Superior temporal gyrus (tissue), 1 donor: ENCODE data around the gene CHST7.
"Not testable (repeated sequence)": the region's sequence is repeated elsewhere in the genome, so short reads cannot be mapped to it uniquely, and the experiment has no call there.

Source experiments
- DNase-seq: peaks from one replicate; pipeline ENCODE4 v3.0.0-alpha.2; 2016; ENCODE audit errors: extremely low spot score

The CHST7 gene, protein sequence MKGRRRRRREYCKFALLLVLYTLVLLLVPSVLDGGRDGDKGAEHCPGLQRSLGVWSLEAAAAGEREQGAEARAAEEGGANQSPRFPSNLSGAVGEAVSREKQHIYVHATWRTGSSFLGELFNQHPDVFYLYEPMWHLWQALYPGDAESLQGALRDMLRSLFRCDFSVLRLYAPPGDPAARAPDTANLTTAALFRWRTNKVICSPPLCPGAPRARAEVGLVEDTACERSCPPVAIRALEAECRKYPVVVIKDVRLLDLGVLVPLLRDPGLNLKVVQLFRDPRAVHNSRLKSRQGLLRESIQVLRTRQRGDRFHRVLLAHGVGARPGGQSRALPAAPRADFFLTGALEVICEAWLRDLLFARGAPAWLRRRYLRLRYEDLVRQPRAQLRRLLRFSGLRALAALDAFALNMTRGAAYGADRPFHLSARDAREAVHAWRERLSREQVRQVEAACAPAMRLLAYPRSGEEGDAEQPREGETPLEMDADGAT

DNA sequence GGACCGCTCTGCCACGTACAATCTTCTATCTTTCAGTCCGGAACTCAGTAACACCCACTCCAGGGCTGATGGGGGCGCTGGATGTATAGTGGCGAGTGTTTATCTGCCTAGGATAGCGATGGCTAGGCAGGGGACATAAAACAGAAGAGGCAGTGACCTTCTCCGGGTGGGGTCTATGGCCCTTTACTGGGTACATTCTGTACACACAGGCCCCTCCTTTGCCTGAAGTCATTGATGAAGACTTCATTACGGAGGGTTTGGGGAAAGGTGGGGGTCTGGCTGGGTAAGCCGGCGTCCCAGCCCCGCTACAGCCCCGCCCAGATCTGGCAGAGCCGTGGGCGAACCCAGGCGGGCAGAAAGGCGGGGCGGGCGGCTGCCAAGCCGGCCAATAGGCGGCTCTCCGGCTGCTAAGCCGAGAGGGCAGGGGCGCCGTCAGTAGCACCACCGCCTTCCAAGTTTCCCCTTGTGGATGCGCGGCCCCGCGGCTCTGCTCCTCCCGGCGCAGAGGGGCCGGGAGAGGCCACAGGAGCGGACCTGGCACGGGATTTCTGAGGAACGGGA is at the start of gene CHST7:
CHST7 (plus strand) TSS at position 435 of the 561 bp plus-strand sequence. CDS start 167 bp downstream, outside the sequence.
- DNase-seq = no peak

DNA sequence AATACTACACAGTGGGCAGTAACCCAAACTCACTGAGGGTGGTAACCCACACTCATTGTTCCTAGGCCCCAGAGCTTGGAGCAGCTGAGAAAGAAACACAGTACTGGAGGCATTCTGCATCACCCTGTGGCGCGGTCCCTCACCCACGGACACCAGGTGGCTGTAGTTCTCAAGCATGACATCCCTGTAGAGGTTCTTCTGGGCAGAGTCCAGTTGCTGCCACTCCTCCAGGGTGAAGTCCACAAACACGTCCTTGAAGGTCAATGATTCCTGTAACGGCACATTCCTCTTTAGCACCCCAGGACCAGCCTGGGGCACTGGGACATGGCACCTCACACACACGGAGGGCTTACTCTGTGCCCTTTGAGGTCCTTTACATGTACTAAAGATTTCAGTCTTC is 44.9 kb upstream of the CHST7 start:
- not testable (repeated sequence) for DNase-seq

DNA sequence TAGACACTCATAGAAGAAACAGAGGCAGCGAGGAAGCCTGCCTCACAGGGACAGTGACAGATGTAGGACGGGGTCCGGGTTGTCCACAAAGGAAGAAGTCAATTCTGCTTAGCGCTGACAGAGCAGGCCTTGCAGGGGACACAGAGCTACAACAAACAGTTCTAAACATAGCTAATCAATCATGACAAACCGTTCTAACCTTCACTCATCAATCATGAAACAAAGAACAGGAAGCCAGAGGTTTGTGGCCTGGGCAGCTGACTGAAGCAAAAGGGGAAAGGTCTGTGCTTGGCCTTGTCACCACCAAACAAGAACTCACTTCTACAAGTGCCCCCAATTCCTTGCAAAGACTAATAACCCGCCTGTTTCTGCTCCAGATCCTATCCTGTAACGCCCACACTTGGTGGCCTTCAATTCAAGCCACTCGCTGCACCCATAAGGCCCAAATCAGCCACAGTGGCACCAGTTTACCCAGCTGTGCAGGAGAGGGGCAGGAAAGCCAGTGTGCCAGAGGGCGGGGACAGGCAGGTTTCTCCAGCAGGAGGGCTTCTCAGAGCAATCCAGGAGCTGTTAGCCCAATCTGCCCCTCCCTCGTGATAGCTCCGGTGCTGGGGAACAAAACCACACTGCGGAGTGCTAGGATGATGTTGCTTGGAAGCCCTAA is 43.7 kb upstream of the CHST7 start:
- DNase-seq = not testable (repeated sequence)

DNA sequence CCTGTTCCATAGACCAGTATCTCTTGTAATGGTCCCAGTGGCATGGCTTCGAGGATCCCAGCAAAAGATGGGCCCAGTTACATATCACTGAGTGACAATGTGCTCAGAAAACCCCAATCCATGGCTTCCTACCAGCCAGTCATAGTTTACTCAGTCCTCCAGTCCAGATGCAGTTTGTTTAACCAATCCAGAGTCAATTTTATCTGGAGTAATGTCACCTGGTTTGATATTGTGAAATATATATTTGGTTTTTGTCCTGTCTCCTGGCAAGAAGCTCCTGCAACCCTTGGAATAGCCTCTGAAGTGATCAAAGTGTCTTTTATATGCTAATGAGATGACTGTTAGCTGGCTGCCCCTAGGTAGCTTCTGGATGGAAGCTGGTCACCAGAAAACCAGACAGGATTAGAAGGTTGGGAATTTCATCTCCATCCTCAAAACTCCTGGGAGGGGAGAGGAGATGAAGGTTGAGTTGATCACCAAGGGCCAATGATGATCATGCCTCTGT is 43.1 kb upstream of the CHST7 start:
- DNase-seq = not testable (repeated sequence)

DNA sequence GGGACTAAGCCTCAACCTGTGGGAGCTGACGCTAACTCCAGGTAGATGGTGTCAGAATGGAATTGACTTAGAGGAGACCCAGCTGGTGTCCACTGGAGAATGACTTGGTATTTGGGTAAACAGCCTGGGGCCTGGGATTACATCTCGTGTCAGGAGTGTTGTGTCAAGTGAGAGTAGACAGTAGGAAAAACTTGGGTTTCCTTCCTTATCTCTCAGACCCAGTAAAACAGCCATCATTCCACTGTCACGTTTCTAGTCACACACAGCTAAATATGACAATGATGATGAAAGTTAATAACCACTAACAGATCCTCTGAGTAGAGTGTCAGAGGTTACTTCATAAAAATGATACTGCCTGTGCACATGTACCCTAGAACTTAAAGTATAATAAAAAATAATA is 42.1 kb upstream of the CHST7 start:
- no peak for DNase-seq

DNA sequence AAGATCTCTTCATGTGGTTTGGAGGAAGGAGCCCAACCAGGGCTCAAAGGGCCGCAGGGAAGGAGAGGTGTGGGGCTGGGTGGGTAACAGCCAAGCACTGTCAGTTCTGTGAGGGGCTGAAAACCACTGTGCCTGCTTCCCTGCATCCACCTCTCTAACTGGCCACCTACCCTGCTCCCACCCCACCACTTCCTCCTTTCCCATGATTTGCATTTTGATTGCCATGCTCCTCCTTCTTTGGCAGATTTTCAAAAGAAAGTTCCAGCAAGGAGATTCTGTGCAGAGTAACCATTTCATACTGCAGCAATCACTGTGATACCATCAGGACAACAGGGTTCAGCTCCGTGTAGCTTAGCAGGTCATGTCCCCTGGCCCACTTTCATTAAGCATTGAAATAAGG is 30.1 kb upstream of the CHST7 start:
- DNase-seq = no peak

DNA sequence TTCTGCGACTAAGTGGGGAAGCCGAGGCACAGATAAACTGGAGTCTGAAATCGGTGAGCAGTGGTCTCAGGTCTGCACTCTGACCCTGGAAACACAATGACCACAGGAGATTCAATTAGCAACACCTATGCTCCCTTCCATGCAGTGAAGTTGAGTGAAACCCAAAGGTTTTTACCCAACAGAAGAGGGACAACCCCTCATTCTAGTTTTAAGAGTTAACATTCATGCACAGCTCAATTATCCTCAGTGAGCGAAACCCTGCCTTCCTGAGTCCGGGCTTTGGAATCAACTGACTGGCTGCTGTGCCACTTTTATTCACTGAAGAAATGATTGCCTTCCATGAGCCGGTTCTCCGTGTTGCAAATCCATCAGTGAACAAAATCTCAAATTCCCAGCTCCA is 29.0 kb upstream of the CHST7 start:
- not testable (repeated sequence) for DNase-seq

DNA sequence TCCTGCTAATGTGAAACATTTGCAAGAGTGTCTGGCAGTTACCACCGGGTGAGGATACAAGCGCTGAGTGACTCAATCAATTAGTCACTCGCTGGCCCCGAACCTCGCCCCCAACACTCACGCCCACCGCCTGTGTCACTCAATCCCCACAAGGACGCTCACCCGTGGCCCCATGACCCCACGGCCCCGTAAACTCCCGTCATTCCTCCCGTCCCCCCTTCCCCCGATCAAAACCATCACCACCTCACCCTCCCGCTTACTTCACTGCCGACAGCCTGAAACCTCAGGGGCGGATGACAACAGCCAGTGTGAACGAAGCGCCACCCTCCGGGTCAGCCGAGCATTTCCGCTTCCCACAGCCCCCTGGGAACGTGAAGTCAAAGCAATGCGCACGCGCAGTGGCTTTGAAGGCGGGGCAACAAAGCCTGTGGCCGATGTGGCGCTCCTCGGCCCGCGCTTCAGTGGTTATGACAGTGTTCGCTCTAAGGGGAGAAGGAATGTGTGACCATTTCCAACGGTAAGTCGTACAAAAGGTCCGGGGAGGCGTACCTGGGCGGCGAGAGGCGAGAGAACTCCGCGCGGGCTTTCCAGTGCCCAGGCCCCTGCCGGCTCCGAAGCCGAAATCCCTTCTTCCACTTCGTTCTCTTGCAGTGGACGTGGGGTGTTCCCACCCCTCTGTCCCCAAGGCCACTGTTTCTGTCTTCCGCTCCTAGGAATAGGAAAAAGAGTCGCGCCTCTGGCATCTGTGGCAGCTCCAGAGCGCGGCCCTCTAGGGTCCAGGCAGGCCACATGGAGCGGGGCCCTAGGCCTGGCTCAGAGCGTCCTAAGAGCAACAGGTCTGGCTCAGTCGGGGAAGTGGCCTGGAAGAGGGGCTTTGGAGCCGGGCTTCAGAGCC is 28.2 kb upstream of the CHST7 start, which contains the start of gene ZNF674:
ZNF674 (minus strand) TSS at position 311 of the 895 bp plus-strand sequence. CDS start 3,334 bp downstream, outside the sequence.
- peak; percentile 92 for DNase-seq

DNA sequence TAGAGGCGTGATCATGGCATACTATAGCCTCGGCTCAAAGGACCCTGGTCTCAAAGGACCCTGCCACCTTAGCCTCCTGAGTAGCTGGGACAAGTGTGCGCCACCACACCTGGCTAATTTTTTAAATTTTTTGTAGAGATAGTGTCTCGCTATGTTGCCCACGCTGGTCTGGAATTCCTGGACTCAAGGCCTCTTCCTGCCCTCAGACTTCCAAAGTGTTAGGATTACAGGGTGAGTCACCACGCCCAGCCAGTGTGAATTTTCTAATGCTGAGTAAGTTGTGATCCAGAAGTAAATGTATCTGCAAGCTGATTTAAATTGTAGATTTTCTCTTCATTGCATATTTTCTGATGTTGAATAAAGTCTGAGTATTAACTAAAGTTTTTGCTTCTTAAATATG is 25.7 kb upstream of the CHST7 start:
- DNase-seq = no peak

DNA sequence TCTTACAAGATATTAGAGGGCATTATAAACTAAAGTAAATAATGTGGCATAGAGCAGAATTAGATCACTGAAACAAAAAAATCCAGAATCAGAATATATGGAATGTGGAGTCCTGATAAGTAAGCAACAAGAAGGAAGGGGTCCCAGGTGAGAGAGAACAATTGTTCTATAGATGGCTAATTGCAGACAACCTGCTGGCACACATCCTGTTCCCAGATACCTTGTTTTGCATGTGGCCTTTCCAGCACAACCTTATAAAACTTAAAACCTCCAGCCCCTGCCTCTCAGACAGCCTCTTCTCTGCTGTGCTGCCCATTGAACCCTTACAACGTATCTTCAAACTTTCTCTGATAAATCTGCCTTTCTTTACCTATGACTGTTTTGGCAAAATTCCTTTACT is 23.7 kb upstream of the CHST7 start:
- no peak for DNase-seq

DNA sequence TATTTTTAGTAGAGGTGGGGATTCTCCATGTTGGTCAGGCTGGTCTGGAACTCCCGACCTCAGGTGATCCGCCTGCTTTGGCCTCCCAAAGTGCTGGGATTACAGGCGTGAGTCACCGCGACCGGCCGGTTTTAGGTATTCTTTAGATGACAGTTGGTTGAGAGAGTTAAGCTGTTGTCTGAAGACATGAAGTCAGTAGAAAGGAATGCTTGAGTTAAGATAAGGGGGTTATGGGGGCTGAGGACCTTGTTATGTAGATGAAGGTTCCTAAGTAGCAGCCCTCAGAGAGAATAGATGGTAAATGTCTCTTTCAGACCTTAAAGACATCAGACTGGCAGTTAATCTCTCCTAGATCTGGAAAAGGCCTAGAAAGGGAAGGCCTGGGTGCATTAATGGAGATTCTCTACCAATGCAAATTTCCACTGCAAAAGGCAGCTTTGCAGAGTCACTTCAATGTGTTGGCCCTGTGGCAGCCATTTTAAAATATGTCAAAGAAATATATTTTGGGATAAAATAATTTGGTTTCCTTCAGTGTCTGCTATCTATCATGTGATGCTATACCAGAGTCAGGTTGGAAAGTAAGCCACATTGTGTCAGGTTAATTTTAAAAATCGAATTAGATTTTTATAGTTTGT is 22.0 kb upstream of the CHST7 start:
- no peak for DNase-seq

DNA sequence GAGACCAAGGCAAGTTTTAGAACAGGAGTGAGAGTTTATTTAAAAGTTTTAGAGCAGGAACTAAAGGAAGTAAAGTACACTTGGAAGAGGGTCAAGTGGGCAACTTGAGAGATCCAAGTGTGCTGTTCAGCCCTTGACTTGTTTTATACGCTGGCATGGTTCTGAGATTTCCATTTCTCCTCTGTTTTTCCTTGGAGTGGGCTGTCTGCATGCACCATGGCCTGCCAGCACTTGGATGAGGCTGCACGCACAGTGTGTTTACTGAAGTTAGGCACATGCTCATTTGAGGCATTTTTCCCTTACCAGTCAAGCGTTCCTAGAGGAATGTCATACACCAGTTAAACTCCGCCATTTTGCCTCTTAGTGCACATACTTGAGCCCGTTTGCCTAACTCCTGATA is 19.6 kb upstream of the CHST7 start:
- DNase-seq = no peak

DNA sequence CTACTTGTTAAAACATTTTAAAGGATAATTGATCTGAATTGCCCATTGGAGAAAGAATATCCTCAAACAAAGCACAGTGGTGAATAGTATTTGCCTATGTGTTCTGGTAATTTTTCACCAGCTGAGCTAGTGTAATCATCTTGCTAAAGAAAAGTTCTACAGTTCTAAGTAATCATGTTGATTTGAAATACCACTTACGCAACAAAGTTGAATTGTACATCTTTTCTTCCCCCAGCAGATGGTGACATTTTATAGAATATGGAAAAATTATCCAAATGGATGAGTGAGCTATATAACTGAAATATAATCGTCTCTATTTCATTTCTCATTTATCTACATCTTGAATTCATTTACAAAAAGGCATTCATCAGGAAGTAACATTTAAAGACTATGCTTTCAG is 18.6 kb upstream of the CHST7 start:
- peak; percentile 44 for DNase-seq

DNA sequence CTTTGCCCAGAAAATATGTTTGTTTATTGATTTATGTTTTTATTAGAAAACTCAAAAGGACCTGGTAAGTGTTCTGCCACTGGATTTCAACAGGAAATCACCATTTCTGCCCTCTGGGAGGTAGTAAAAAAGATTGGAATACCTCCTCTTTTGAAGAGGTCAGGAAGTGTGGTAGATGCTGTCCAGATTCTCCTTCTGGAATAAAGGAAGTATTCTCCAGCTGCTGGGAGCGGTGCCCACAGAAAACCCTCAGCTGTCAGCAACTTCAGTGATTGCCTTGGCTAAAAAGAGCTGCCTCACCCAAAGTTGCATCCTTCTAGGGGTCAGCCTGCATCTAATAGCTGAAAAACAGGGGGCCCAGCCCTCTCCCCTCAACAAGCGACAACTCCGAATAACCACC is 14.5 kb upstream of the CHST7 start:
- DNase-seq = no peak

DNA sequence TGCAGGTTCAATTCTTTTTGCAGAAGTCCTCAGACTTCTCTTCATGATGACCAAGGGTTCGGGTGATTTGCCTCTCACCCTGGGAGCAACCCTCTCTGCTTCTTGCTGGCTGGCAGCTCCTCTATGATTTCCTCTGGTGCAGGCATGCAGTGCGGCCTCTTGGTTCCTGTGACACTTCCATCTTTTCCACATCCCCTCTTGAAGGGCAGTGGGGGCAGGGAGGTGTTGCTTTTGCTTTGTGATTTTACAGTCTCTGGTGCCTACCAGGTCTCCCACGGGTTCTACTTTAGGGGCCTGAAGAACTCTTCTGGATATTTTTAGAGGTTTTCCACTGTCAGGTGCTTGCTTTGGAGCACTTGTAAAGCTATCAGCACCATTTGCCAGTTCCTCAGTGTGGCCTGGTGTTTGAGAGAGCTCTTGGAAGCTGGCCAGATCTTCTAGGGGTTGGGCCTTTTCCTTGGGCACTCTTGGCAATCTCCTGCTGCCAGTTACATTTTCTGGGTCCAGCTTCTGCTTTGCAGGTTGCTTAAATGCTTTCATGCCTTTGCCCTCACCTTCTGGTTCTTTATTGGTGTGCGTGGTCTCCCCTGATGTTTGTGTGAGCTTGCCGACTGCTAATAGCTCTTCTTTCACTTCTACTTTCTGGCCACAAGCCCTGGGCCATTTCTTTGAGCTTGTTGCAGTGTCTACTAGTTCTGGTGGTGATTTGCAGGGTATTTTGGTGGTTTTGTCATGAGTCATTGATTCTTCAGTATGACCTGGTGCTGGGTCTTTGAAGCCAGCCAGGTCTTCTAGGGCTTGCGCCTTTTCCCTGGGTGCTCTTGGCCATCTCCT is 11.5 kb upstream of the CHST7 start:
- no peak for DNase-seq

DNA sequence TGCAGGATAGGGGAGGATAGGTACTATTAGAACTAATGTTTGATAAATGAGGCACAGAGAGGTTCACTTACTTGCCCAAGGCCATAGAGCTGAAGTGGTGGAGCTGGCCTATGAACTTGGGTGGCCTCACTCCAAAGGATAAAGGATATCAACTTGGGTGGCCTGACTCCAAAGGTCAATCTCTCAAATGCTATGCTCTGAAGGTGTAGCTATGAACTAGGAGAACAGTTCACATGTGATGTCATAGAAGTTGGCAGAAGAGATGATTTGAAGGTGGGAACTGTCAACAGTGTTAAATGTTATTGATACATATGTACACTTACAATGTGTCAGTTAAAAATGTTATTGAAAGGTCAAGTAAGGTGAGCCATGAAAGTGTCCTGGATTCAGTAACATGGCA is 6.2 kb upstream of the CHST7 start:
- DNase-seq = no peak

DNA sequence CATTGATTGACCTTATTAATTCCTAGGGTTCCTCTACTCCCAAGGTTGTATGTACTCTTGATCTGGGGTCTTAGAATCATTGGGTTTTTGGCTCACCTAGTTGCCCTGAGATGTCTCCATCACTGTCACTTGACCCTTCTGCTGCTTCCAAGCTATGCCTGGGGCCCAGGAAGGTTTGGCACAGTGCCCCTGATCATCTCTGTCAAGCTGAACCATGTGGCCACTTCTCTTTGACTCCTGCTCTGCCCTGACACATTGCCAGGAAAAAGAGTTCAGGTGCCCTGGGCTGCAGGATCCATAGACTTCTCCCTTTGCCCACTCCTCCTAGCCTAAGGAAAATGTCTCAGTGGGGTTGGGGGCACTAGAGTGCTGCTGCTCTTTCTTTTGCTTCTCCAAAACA is 3.9 kb upstream of the CHST7 start:
- DNase-seq = no peak

DNA sequence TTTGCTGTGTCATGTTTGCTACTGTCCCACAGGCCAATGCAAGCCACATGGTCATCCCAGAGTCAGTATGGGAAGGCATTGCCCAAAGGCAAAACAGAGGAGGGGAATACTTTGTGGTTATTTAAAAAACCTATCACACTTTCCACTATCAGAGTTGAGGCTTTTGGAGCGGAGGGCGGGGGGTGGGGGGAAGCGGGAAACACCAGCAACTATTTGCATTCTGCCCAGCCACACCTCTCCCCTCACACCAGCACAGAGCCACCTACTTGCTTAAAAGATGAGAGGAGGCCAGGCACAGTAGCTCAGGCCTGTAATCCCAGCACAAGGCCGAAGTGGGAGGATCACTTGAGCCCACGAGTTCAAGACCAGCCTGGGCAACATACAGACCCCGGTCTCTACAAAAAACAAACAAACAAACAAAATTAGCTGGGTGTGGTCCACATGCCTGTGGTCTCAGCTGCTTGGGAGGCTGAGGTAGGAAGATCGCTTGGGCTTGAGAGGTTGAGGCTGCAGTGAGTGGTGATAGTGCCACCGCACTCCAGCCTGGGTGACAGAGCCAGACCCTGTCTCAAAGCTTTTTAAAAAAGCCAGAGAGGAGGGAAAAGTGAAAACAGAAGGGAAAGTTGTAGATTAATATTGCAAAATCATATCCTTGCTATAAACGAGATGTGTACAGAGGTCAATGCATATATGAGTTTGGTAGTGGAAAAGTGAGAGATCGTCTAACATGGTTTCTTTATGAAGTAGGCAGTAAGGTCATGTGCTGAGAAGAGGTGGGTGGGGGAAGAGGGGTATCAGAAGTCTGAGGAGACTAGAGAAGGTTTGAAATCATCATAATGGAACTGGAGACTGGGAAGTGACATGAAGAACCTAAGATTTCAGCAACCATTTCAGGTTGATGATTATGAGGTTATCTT is 1.9 kb upstream of the CHST7 start:
- DNase-seq = no peak

DNA sequence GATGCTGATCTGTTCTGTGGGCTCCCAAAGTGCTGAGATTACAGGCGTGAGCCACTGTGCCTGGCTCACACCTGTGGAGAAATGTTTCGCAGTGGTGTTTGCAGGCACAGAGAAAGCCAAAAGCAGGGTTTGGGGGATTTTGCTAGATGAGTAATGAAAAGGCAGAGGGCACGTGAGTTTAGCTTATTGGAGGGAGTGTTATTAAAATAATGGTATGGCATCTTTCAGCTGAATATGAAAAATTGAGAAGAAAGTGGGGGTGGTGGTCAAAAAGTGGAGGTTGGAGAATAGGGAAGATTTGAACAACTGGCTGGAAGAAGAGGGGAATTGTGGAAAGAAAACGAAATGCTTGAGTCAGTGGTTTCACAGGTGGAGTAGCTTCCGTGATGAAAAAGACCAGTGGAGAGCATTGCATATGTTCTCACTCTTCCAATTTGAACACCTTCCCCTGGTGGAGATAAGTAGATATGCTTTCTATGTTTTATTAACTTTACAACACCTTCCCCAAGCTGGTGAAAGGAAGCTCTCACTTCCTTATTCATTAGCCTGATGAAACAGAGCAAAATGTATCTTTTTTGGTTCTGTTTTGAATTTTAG is 1.1 kb upstream of the CHST7 start:
- DNase-seq = no peak
